HCT116 (cell line): ENCODE data around the gene FAM72C. TPM values are rescaled to one million over a fixed set of nuclear protein-coding genes. Genes with fewer than 3 reads are reported as not detected.
"Not testable (repeated sequence)": the region's sequence is repeated elsewhere in the genome, so short reads cannot be mapped to it uniquely, and the experiment has no call there.

Experiments
- ATAC-seq: fragments of 200-7000 bp; cut with Tn5 transposase; 2 replicates; pipeline ENCODE4 v1.9.1; 2020; ENCODE audit warnings: mild to moderate bottlenecking, moderate library complexity
- BruUV-seq: library from RNA; stranded (reverse); fragments of 400-500 nt; replicated peaks from 2 replicates; lab custom pipeline; 2021; lab: Mats Ljungman, UMichigan
- CTCF ChIA-PET: fragments of 300-600 bp; sonication (Branson Sonifier 250); formaldehyde crosslinking; loops from one replicate; lab custom pipeline; 2021; ENCODE audit warnings: antibody characterized with exemption; lab: Charles Lee
- POLR2A ChIA-PET: fragments of 300-600, 350-600 bp; sonication (Branson Sonifier 250); formaldehyde crosslinking; loops from one replicate; lab custom pipeline; 2021; ENCODE audit warnings: antibody characterized with exemption; lab: Charles Lee
- RAD21 ChIA-PET, 2 experiments: fragments of 300-600 bp; sonication (Branson Sonifier 250); formaldehyde crosslinking; loops; one replicate each; lab custom pipeline; 2023; ENCODE audit warnings: low total read pairs in 2 of 2; ENCODE audit not compliant: uncharacterized antibody in 2 of 2, unreplicated experiment in 2 of 2, low non-redundant PET in 1 of 2; lab: Charles Lee
- DNase-seq: peaks from one replicate; pipeline ENCODE4 v3.0.0-alpha.2; 2010; ENCODE audit warnings: low read depth, low spot score
- H2AFZ ChIP-seq: fragments of 200-600 bp; shearing (Covaris generic), sonication (generic); 2 replicates; pipeline ENCODE4 v1.6.1; 2017; ENCODE audit warnings: low read depth, mixed run types, mixed read lengths, antibody characterized with exemption, low read length; ENCODE audit not compliant: poor library complexity, severe bottlenecking
- H3K27ac ChIP-seq: 2 replicates; pipeline ENCODE4 v1.5.1; 2012; ENCODE audit warnings: low read depth, low read length
- H3K27me3 ChIP-seq: fragments of 200-600 bp; sonication (generic); 2 replicates; pipeline ENCODE4 v1.6.1; 2016; ENCODE audit warnings: mixed run types, low read length, mixed read lengths; ENCODE audit not compliant: insufficient read depth
- H3K36me3 ChIP-seq, 2 experiments: fragments of 200-500 bp in 1 of 2; fragments of 200-600 bp in 1 of 2; sonication (Bioruptor generic) in 1 of 2; sonication (generic) in 1 of 2; 2 replicates each; pipeline versions ENCODE4 v1.5.1 to v1.6.1; 2014 to 2016; ENCODE audit warnings: low read length in 2 of 2, inconsistent platforms in 1 of 2, mixed read lengths in 1 of 2, mixed run types in 1 of 2; ENCODE audit not compliant: insufficient read depth in 2 of 2, control insufficient read depth in 1 of 2
- H3K4me1 ChIP-seq, 2 experiments: fragments of 200-600 bp in 1 of 2; sonication (generic) in 1 of 2; 2 replicates each; pipeline versions ENCODE4 v1.5.1 to v1.6.1; 2012 to 2017; ENCODE audit warnings: low read length in 2 of 2, inconsistent platforms in 1 of 2, mild to moderate bottlenecking in 1 of 2, mixed read lengths in 1 of 2, mixed run types in 1 of 2, moderate library complexity in 1 of 2; ENCODE audit not compliant: insufficient read depth in 2 of 2, control insufficient read depth in 1 of 2
- H3K4me2 ChIP-seq: fragments of 200-600 bp; sonication (generic); 2 replicates; pipeline ENCODE4 v1.6.1; 2017; ENCODE audit warnings: mixed run types, low read length, mixed read lengths
- H3K4me3 ChIP-seq, 2 experiments: fragments of 200-600 bp in 1 of 2; sonication (generic) in 1 of 2; replicated peaks in 1 of 2; 2 replicates each; pipeline ENCODE4 v1.5.1; 2011 to 2016; ENCODE audit warnings: low read length in 2 of 2, control low read depth in 1 of 2, low read depth in 1 of 2, mild to moderate bottlenecking in 1 of 2, mixed read lengths in 1 of 2, mixed run types in 1 of 2
- H3K79me2 ChIP-seq: fragments of 200-600 bp; sonication (generic); 2 replicates; pipeline ENCODE4 v1.6.1; 2017; ENCODE audit warnings: mild to moderate bottlenecking, mixed run types, low read length, moderate library complexity, mixed read lengths; ENCODE audit not compliant: insufficient read depth
- H3K9ac ChIP-seq: fragments of 200-600 bp; sonication (generic); 2 replicates; pipeline ENCODE4 v1.6.1; 2016; ENCODE audit warnings: low read length, mixed read lengths
- H3K9me2 ChIP-seq: fragments of 200-600 bp; sonication (generic), shearing (Covaris generic); 2 replicates; pipeline ENCODE4 v1.6.1; 2017; ENCODE audit warnings: mixed run types, mild to moderate bottlenecking, moderate library complexity; ENCODE audit not compliant: insufficient read depth
- H3K9me3 ChIP-seq, 2 experiments: fragments of 200-500 bp in 1 of 2; fragments of 200-600 bp in 1 of 2; sonication (Bioruptor generic) in 1 of 2; sonication (generic) in 1 of 2; 2 replicates each; pipeline ENCODE4 v1.6.1; 2014 to 2017; ENCODE audit warnings: low read length in 2 of 2, mixed read lengths in 2 of 2, inconsistent platforms in 1 of 2, low read depth in 1 of 2, mild to moderate bottlenecking in 1 of 2, mixed run types in 1 of 2, moderate library complexity in 1 of 2; ENCODE audit not compliant: control insufficient read depth in 1 of 2, insufficient read depth in 1 of 2
- H4K20me1 ChIP-seq: fragments of 200-600 bp; sonication (generic), shearing (Covaris generic); 2 replicates; pipeline ENCODE4 v1.6.1; 2017; ENCODE audit warnings: mixed run types, mild to moderate bottlenecking, moderate library complexity; ENCODE audit not compliant: insufficient read depth
- intact Hi-C: fragments of 100-400 bp; cut with micrococcal nuclease; formaldehyde crosslinking; loops from 2 replicates; pipeline ENCODE4 v1.10.0; 2022
- total RNA-seq: library from RNA; stranded (reverse); gene quantifications from one replicate; pipeline ENCODE4 v1.2.1, GENCODE V29; 2021; ENCODE audit not compliant: unreplicated experiment

FAM72C gene
- total RNA-seq, 1 experiment from 2014 or later, result 9.5 TPM

DNA sequence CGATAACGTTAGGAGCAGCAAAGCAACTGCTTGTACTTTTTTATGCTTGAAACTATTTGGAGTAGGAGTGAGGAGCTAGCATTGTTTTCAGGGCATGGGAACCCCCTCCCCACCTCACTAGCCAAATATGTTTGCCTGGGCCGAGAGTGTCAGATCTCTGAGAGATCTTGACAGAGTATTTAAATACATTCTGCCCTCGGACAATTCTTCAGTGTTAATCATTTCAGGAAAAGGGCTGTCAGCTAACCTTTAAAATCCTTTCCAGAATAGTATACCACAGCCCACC lies 17.6 kb upstream of the FAM72C start:
- POLR2A ChIA-PET, intact Hi-C loops, BruUV-seq: not testable (repeated sequence)

DNA sequence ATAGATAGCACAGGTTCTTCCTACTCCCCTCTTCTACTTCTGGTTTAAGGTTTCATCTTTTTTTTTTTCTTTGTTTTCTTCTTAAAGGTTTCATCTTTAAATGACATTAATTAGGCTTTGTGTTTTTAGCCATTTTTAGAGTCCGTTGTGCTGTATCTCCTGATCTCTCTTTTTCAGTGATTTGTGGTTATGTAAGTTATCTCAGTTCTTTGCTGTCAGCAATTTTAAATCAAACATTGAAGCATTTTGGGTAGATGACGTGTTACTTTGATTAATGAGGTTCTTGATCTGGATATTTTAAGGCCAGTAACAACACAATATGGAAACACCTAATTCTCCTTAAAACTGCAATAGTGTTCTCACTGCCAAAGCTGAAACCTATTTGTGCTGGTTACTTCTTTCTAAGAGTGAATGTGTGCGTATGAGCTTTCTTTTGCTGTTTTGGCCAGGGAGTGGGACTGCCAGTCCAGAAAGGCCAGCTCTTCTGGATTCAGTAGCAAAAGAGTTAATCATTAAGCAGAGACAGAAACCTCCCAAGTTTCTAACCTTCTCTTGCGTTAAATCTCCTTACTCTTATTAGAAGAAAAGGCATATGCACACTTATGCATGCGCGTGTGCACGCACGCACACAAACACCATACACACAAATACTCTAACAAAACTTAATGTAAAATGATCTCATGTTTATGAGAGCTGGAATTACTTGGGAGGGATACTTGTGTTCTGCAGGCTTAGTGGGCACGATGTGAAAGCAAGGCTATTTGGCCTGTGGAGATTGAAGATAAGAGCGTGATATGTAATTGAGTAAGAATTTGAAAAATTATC lies 17.0 kb upstream of the FAM72C start:
- H3K4me1 ChIP-seq, H3K27ac ChIP-seq, H3K9me2 ChIP-seq, H3K4me2 ChIP-seq, POLR2A ChIA-PET, H3K36me3 ChIP-seq, BruUV-seq, H3K27me3 ChIP-seq, H3K9ac ChIP-seq, intact Hi-C loops, H4K20me1 ChIP-seq, H2AFZ ChIP-seq, H3K4me3 ChIP-seq, RAD21 ChIA-PET, H3K79me2 ChIP-seq, CTCF ChIA-PET, DNase-seq, ATAC-seq, H3K9me3 ChIP-seq: not testable (repeated sequence)

More for the DNA sequence above, 17.6 kb upstream of the FAM72C start:
- H3K9me2 ChIP-seq, H3K27ac ChIP-seq, H3K4me1 ChIP-seq, H3K27me3 ChIP-seq, RAD21 ChIA-PET, H3K79me2 ChIP-seq, H4K20me1 ChIP-seq, H3K9me3 ChIP-seq, H3K4me2 ChIP-seq, H2AFZ ChIP-seq, H3K36me3 ChIP-seq, CTCF ChIA-PET, DNase-seq, H3K4me3 ChIP-seq, ATAC-seq, H3K9ac ChIP-seq: not testable (repeated sequence)

DNA sequence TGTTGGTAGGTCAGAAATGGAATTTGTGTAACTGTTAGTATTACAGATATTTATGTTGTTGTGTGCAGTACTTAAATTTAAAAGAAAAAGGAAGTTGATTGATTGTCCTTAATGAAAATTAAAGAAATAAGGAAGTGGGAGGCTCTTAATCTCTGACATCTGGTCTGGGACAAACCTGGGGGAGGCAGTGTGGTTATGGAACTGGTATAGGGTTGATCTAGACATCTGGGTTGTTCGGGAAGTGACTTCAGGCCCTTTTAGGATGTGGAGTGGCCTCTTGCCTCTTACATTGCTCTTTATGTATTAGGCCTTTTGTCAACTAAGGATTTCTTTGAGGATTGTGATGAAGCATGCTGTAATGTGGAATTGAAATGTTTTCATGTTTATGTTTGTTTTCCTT lies 16.1 kb upstream of the FAM72C start:
- H3K9me2 ChIP-seq, H3K9ac ChIP-seq, RAD21 ChIA-PET, H2AFZ ChIP-seq, DNase-seq, H3K27me3 ChIP-seq, H3K9me3 ChIP-seq, CTCF ChIA-PET, H3K4me2 ChIP-seq, intact Hi-C loops, H3K79me2 ChIP-seq, POLR2A ChIA-PET, H3K4me1 ChIP-seq, BruUV-seq, H4K20me1 ChIP-seq, H3K4me3 ChIP-seq, H3K36me3 ChIP-seq, H3K27ac ChIP-seq, ATAC-seq: not testable (repeated sequence)

GRCh38 chr1:143984721-143985473 lies 13.1 kb upstream of the FAM72C start:
- H3K9me3 ChIP-seq, H3K79me2 ChIP-seq, CTCF ChIA-PET, H4K20me1 ChIP-seq, H3K36me3 ChIP-seq, H3K4me3 ChIP-seq, DNase-seq, H3K9ac ChIP-seq, H3K4me1 ChIP-seq, intact Hi-C loops, RAD21 ChIA-PET, H3K27me3 ChIP-seq, H3K4me2 ChIP-seq, H3K27ac ChIP-seq, BruUV-seq, H2AFZ ChIP-seq, H3K9me2 ChIP-seq, ATAC-seq, POLR2A ChIA-PET: not testable (repeated sequence)
